Sciatic nerve (tissue), 2 donors: Measurements from ENCODE around the gene UNC80. TPM values are rescaled to one million over a fixed set of nuclear protein-coding genes. Genes with fewer than 3 reads are reported as not detected.

Source experiments
- ATAC-seq: fragments of 200-7000 bp; cut with Tn5 transposase; one replicate; pipeline ENCODE4 v1.9.1; 2020; ENCODE audit warnings: mild to moderate bottlenecking, moderate library complexity
- DNase-seq: peaks from one replicate; pipeline ENCODE4 v3.0.0-alpha.2; 2020; ENCODE audit warnings: low spot score
- intact Hi-C: fragments of 100-400 bp; cut with DNase I; formaldehyde crosslinking; loops from one replicate; pipeline ENCODE4 v1.14.2; 2022
- total RNA-seq: library from RNA; stranded (reverse); fragmentation: NEBNext Ultra II Directional; extraction: Animal tissue kit (Norgen Biotek cat#: 25700); gene quantifications from one replicate; pipeline ENCODE4 v1.2.1, GENCODE V29; 2021
- donor health status: DM: no; HTN: no; CAD: no.
- donor health status: DM: no; HTN: no; CAD: no.

The UNC80 gene
- total RNA-seq, 1 donor from 2014 or later: 0.22 TPM

GRCh38 chr2:209942936-209943605, 171.4 kb downstream of the UNC80 start:
- ATAC-seq: no peak
- DNase-seq: no peak
- intact Hi-C loops: no loop called here

GRCh38 chr2:209943776-209944175, 172.1 kb downstream of the UNC80 start:
- DNase-seq (no peak), ATAC-seq (no peak)
- intact Hi-C loops: no loop called here

DNA sequence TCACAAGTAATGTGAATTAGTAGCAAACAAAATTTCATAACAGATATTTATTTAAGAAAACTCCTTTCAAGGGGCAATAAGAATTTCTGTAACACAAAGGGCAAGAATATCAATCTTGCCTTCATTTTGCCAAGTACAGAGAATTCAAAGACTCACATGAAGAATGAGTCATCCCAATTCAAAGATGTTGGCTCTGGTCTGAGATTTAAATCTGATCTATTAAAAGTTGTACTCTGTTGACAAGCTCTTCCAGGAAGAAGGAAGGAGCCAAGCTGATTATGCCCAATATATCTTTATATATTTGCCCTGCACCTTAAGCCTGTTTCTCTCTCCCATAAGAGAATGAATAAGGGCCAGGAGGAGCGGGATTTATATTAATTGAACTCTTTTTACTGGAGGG, 174.9 kb downstream of the UNC80 start:
- ATAC-seq (no peak), DNase-seq (no peak)
- intact Hi-C loops: no loop called here

GRCh38 chr2:209956271-209956670, 184.6 kb downstream of the UNC80 start:
- intact Hi-C loops: no loop called here
- DNase-seq (no peak), ATAC-seq (no peak)

DNA sequence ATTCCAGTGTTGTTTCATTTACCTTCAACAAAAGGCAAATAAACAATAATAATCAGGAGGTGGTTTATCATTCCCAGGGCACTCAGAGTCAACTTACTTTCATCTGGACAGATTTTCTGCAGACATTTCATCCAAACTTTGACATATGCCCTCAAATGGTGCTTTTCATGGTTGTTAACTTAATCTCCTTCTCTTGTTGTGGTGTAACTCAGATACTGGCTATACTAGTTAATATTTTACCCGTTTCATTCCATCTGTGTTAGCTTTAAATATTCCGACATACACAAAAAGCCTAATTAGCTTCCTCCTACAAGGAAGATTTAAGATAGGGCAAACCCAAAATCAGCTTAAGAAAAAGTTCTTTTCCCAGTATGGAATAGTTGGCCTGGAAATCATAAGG, 186.4 kb downstream of the UNC80 start:
- intact Hi-C loops: no loop called here
- no peak for ATAC-seq
- DNase-seq: no peak

DNA sequence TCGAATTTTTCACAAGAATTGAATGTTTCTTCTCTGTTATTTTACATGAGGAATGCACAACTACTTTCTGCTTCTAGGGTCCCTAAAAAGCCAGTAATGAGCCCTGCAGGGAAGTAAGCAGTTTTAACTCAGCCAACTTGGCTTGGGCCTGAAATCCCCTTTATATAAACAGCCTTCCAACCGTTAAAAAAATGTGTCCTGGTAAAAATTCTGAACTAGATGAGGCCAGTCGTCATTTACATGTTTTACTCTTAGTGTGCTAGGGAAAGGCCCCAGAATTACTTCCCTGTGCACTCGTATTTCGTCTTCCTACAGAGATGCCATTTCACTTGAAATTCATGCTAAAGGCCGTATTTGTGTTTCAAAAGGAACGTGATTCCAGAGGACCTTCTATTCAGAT, 188.4 kb downstream of the UNC80 start:
- ATAC-seq: no peak
- intact Hi-C loops: no loop called here
- DNase-seq: no peak

DNA sequence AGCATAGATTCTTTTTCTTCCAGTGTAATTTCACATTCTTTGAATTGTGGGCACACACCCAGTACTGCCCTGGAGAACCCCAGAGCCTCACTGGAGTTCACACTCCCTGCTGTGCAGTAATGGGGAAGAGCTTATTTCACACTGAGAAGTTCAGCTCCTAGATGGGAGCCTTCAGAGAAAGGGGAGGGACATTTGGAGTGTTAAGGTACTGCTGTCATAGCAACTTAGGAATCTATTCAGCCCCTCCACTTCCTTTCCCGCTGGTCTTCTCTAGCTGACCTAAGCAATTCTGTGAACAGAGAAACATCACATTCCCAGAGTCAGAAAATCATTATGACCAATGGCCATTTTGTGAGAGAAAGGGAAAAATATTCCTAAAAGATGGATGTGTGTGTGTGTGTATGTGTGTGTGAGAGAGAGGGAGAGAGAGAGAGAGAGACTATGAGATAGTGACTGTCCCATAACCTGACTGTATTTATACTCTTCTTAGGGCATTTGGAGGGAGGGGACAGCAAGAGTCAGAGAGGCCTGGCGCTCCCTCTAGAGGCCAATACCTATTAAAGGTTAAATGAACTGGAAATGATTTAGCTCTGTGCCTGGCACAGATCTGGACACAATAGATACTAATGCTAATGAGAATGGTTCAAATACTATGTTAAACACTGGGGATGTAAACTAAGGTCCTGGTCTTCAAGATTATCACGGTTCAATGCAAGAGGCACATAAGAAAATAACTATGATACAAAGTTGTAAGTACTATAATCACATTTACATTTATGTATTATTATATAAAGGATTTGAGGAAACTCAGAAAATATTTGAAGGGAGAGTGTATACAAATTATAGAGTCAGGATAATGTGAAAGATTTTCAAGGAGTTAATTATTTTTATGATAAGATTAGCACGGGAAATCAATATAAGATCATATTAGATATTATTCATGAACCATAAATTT, 189.3 kb downstream of the UNC80 start:
- intact Hi-C loops: no loop called here
- peak; percentile 61 for DNase-seq
- ATAC-seq: peak; percentile 69

DNA sequence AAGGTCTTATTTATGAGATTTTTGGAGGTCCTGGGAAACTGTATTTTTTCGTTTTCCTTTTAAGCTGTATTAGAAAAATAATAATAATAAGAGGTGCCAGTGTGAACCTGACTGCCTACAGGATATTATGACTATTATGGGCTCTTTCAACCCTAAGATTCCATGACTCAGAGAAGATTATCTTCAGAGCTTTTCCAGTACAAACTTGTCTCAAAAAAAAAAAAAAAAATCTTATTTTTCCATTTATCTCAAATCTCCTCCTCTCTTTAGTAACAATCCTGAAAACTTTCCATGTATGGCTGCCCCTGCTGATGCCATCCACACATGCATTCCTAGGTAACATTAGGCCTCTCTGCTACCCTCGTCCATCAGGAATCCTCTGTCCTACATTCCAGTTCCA, 194.1 kb downstream of the UNC80 start:
- ATAC-seq: no peak
- no peak for DNase-seq
- intact Hi-C loops: no loop called here

DNA sequence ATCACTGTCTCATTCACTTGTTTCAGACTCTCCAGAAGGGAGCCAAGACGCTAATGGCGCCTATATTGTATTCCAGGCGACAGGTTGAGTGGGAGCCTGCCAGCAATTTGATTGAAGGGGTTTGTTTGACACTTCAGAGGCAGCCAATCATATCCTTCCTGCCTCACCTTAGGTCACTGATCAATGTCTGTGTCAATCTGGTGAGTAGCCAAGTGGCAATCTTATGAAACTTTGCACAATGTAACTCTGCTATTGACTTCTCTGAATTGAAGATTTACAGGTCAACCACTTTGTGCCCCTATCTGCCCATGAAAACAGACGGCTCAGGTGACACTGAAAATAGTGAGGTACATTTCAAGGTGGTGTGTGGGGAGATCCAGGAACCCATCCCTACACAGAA, 198.1 kb downstream of the UNC80 start:
- DNase-seq: no peak
- intact Hi-C loops: loop anchor here (10.0 kb wide), 1 partner anchor 225 kb away; no protein-coding TSS in a partner anchor
- ATAC-seq: no peak

GRCh38 chr2:209970271-209970670, 198.6 kb downstream of the UNC80 start:
- intact Hi-C loops: loop anchor here (10.0 kb wide), 1 partner anchor 225 kb away; no protein-coding TSS in a partner anchor
- ATAC-seq (no peak), DNase-seq (no peak)

DNA sequence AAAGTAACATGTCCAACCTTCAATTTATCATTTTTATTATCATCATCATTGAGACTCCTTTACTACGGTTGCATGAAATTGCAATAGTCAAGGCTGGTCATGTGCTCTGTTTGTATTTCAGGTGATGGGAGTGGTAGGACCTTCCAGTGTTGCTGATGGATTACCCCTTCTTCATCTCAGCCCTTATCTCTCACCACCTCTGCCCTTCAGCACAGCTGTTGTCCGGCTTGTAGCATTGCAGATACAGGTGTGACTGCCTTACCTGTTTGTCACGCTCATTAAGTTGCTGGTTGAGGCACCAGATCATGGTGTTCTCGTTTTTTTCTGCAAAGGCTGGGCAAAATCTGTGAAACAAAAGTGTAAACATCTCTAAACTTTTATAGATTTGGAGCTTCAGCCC, 199.1 kb downstream of the UNC80 start:
- DNase-seq (no peak), ATAC-seq (no peak)
- intact Hi-C loops: loop anchor here (10.0 kb wide), 1 partner anchor 224 kb away; no protein-coding TSS in a partner anchor

DNA sequence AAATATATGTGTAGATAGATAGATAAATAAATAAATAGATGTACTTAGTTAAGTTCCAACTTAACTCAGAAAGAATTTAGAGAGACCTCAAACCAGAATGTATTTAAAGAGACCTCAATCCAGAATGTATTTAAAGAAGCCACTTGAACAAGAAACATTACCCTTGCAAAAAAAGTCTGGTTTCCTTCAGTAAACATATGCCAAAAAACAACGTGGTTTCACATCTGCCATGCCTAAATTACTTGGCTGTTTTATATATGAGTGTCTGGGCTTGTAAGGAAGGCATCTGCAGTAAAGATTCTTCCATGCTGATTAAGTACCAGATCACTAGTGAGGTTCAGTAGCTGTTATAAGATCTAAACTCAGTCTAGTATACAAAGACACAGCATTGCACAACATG, 201.7 kb downstream of the UNC80 start:
- intact Hi-C loops: loop anchor here (10.0 kb wide), 1 partner anchor 221 kb away; no protein-coding TSS in a partner anchor
- ATAC-seq (no peak), DNase-seq (no peak)

DNA sequence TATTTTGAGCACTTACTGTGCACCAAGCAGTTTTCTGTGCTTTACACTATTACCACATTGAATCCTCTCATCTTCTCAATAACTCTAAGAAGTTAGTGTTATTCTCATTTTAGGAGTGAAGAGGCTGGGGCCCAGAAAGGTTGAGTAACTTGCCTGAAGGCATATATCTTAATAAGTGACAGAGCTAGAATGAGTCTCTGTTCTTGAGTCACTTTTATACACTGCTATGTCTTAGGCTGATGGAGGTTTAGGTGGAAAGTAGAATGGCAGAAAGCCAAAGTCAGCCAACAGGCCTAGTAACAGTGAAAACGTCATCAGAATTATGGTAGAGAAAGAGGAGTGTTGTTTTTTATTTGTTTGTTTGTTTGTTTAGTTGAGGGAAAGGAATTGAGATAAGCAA, 202.9 kb downstream of the UNC80 start:
- ATAC-seq (no peak), DNase-seq (no peak)
- intact Hi-C loops: loop anchor here (10.0 kb wide), 1 partner anchor 220 kb away; no protein-coding TSS in a partner anchor

DNA sequence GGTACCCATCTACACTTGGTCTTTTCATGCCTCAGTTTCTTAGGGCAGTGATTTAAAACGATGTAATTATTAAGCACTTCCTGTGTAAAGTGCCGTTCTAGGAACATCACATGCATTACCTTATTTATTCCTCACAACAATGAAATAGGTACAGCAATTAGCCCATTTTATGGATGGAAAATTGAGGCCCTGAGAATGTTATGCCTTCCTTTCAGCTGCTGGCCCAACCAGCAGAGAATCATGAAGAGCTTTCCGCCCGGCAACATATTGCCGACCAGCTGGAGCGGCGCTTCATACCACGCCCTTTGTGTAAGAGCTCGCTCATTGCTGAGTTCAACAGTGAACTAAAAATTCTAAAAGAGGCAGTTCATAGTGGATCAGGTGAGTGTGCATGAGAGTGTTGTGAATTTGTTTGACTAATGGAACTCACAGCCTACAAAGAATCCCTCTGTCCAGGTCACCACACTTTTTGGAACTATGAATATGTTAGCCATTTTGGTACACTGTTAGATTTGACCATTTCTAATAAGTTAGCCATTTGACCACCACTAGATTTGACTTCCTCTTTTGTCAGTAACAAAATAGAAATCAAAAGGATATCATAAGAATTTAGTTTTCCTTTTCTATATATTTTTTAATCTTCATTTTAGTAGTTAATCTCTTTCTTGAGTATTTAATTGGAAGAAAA, 205.2 kb downstream of the UNC80 start:
- intact Hi-C loops: loop anchor here (10.0 kb wide), 1 partner anchor 218 kb away; no protein-coding TSS in a partner anchor
- DNase-seq: no peak
- no peak for ATAC-seq

DNA sequence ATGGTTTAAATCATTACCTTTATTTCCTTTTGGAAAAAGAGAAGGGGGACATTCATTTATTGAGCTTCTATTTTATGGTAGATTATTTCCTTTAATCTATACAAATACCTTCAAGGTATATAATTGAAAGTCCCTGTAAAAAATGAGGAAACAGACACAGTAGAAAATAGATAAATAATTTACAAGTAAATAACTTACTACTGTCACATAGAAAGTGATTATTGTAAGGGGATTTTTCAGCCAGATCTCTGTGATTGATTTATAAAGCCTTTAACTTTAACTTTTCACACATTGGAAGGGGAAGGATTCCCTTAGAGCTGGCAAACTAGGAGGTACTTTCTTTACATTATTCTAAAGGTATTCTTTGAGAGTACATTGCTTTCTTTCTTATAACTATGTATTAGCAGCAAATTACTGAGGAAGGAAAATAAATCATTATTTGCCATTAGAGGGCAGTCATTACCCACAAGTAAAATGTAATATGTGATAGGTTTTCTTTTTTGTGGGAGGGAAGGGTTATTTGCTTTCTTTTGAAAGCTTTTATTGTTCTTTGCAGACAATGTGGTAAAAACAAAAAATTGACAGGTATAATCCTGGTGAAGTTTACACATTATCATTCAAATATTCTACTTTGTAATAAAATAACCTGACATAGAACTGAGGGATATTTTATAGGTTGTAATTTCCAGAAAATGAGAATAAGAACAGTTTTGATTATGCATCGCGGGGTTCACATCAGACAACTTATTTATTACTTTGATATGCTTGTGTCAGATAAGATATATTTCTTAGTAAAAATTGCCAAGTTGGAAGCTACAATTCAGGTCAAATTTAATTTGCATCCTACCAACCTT, 206.0 kb downstream of the UNC80 start:
- DNase-seq (no peak), ATAC-seq (peak; percentile 42)
- intact Hi-C loops: loop anchor here (10.0 kb wide), 1 partner anchor 217 kb away; no protein-coding TSS in a partner anchor

- DNase-seq: no peak
Measured at GRCh38 chr2:209984291-209984690, 212.7 kb downstream of the UNC80 start.

GRCh38 chr2:209985874-209986273, 214.2 kb downstream of the UNC80 start:
- ATAC-seq: peak; percentile 41
- DNase-seq: no peak
- intact Hi-C loops: no loop called here

More at GRCh38 chr2:209984291-209984690, 212.7 kb downstream of the UNC80 start:
- intact Hi-C loops: no loop called here
- no peak for ATAC-seq

DNA sequence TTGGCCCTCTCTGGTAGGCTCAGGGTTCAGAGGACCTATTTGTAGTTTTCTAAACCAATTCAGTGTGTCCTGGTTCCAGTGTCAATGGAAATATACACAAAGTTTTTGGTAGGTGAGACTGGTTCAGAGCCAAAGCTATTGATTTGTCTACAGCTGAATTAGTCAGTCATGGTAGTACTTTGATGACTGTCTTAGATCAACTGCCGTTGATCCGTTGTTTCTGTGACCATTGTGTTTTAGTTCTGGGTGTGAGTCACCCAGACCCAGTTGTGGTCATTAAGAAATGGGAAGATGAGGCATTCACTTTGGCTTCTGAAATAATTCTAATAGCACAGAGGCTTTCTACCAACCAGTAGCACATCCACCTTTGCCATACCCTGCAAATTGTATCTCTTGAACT, 214.8 kb downstream of the UNC80 start:
- ATAC-seq: no peak

More for the DNA sequence above, 214.8 kb downstream of the UNC80 start:
- no peak for DNase-seq
- intact Hi-C loops: no loop called here
